Activated T-helper 1 cell treated with anti-CD3 and anti-CD28 coated beads, Interleukin-12 subunit alpha, Interleukin-12 subunit beta, Interleukin-2, Interleukin-4 antibody, amounts not matched to agents 30 ng/mL and 10 ng/mL and 1 ng/mL, durations not matched to agents 14 hours and 24 hours and 36 hours (primary cell): ENCODE data around the gene P2RX2. TPM values are rescaled to one million over a fixed set of nuclear protein-coding genes. Genes with fewer than 3 reads are reported as not detected.

ENCODE experiments used
- DNase-seq: peaks from one replicate; pipeline ENCODE4 v3.0.0; 2021; ENCODE audit warnings: low spot score
- H3K27ac Mint-ChIP-seq: one replicate; pipeline ENCODE4 v1.8.0; 2021; ENCODE audit warnings: mild to moderate bottlenecking, mixed read lengths
- H3K27me3 Mint-ChIP-seq: one replicate; pipeline ENCODE4 v1.8.0; 2022; ENCODE audit warnings: mild to moderate bottlenecking, moderate library complexity, mixed read lengths; ENCODE audit not compliant: insufficient read depth
- H3K36me3 Mint-ChIP-seq: one replicate; pipeline ENCODE4 v1.8.0; 2021; ENCODE audit warnings: low read depth, mixed read lengths
- H3K4me1 Mint-ChIP-seq: one replicate; pipeline ENCODE4 v1.8.0; 2021; ENCODE audit warnings: low read depth, mixed read lengths
- H3K4me3 Mint-ChIP-seq: one replicate; pipeline ENCODE4 v1.8.0; 2021; ENCODE audit warnings: mild to moderate bottlenecking, moderate library complexity, mixed read lengths
- H3K9me3 Mint-ChIP-seq: one replicate; pipeline ENCODE4 v1.8.0; 2021; ENCODE audit warnings: mixed read lengths
- intact Hi-C: fragments of 100-400 bp; cut with micrococcal nuclease; formaldehyde crosslinking; loops from one replicate; pipeline ENCODE4 v1.15.1; 2024
- total RNA-seq: library from RNA; stranded (reverse); gene quantifications from 2 replicates; pipeline ENCODE4 v1.2.3, GENCODE V29; 2022

Gene P2RX2
- total RNA-seq, 1 donor from 2014 or later: not detected

DNA sequence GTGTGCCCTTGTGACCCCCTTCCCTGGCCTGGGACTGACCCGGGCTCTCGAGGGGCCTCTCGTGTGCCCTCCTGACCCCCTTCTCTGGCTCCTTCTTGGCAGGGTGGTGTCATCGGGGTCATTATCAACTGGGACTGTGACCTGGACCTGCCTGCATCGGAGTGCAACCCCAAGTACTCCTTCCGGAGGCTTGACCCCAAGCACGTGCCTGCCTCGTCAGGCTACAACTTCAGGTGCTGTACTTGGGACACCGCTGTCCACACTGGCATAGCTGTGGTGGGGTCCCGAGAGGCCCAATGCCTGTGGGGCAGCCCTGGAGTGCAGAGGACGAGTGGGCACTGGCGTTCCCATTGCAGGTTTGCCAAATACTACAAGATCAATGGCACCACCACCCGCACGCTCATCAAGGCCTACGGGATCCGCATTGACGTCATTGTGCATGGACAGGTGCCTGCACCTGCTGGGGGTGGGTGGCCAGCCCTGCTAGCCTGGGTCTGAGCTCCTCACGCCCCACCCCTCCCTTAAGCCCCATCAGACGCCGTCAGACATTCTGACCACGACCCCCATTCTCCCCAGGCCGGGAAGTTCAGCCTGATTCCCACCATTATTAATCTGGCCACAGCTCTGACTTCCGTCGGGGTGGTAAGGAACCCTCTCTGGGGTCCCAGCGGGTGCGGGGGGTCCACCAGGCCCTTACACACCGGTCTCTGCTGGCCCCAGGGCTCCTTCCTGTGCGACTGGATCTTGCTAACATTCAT lies 2.5 kb downstream of the P2RX2 start:
- Mint-ChIP-seq H3K36me3 (peaks cover 14% of the 10 kb centered on the region), H3K27me3 (peaks cover 17% of the 10 kb centered on the region), H3K4me3 (no peak overlapping the region), H3K4me1 (peaks cover 4% of the 10 kb centered on the region), H3K9me3 (peaks cover 8% of the 10 kb centered on the region), H3K27ac (no peak overlapping the region)
- intact Hi-C loops: no loop called here
- DNase-seq: no peak

DNA sequence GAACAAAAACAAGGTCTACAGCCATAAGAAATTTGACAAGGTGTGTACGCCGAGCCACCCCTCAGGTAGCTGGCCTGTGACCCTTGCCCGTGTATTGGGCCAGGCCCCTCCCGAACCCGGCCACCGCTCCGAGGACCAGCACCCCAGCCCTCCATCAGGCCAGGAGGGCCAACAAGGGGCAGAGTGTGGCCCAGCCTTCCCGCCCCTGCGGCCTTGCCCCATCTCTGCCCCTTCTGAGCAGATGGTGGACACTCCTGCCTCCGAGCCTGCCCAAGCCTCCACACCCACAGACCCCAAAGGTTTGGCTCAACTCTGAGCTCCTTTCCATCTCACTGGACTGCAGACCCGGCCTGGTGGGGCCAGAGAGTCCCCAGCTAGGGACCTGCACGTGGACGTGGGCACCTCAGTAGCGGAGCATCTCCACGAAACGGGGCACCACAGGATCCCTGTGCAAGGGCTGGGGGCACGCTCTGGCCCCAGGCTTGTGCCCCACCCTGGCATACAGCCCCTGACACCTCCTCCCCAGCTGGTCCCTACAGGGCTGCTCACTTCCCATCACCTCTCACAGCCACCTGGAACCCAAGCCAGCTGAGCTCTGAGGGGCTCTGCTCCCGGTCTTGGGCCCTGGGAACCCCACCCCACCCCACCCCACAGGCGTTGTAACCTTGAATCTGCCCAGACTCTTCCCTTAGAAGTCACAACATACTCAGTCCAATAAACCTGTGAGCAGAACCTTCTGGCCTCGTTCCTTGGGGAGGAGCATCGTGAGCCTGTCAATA lies 3.3 kb downstream of the P2RX2 start:
- intact Hi-C loops: no loop called here
- H3K36me3 Mint-ChIP-seq: peaks cover 14% of the 10 kb centered on the region
- DNase-seq: no peak
- no peak overlapping the region for H3K4me3 Mint-ChIP-seq
- no peak overlapping the region for H3K27ac Mint-ChIP-seq
- peaks cover 8% of the 10 kb centered on the region for H3K9me3 Mint-ChIP-seq
- H3K27me3 Mint-ChIP-seq: peaks cover 14% of the 10 kb centered on the region
- H3K4me1 Mint-ChIP-seq: peaks cover 4% of the 10 kb centered on the region

DNA sequence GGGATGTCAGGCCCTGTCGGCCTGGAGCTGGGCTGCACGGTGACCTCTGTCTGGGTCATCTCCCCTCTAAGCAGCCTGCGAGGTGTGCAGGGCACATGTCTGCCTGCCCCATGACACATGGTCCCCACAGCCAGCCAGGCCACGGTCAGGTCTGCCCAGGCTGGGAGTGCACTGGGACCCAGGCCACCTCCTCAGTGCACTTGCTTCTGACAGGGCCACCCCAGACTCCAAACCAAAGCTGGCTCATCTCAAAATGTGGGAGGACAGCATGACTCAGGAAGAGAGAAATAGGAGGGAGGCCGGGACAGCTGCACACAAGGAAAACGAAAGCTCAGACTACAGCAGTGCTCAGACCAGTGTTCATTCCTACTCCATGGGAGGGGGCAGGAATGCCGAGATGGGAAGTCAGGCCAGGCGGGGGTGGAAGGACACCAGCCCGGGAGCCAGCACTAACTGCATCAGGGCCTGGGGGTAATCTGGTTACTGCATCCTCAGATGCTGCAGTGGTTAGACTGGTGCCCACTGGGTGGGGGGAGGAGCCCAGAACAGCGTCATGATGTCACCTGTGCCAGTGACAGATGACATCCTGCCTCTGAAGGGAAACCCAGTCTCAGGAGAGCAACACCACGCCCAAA lies 4.0 kb downstream of the P2RX2 start:
- intact Hi-C loops: no loop called here
- Mint-ChIP-seq H3K27ac (peak overlapping the region; percentile 52), H3K36me3 (peaks cover 14% of the 10 kb centered on the region), H3K9me3 (peaks cover 4% of the 10 kb centered on the region), H3K4me3 (no peak overlapping the region), H3K4me1 (peaks cover 4% of the 10 kb centered on the region), H3K27me3 (peaks cover 8% of the 10 kb centered on the region)
- DNase-seq: no peak

DNA sequence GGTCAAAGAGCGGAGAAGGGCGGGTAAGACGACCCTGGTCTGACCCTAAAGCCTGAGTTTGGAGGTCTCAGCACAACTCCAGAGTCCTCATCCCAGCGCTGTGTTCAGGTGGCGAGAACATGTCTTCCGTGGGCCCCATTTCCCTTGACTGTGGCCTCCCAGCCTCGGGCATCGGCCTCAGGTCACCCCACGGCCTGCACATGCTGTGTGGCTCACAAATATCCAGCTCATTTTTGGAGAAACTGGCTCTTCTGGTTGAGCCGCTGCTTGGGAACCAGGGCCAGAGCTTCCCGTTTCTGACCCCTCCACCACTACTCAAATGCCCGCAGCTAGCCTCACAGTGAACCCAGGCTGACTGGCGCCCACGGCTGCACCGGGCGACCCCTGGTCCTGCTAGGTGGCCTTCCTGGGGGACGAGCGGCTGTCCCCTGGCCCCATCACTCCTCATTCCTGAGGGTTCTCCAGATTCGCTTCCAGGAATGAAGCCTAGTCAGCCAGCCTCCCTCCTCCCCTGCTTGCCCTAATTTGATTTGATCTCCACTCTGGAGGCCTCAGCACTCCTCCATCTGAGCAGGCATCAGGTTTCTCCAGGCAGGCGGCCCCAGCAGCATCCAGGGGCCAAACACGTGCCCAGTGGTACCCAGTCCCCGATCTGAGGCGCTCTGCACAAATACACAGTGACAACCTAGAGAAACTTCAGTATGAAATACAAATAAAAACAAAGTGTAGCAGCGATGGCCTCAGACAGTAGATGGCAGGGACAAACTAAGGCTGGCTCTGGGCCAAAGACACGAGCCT lies 4.7 kb downstream of the P2RX2 start:
- H3K9me3 Mint-ChIP-seq: no peaks in the 10 kb centered on the region
- H3K4me3 Mint-ChIP-seq: no peak overlapping the region
- H3K27me3 Mint-ChIP-seq: peaks cover 2% of the 10 kb centered on the region
- peaks cover 4% of the 10 kb centered on the region for H3K4me1 Mint-ChIP-seq
- no peak overlapping the region for H3K27ac Mint-ChIP-seq
- intact Hi-C loops: no loop called here
- DNase-seq: no peak
- H3K36me3 Mint-ChIP-seq: peaks cover 11% of the 10 kb centered on the region

DNA sequence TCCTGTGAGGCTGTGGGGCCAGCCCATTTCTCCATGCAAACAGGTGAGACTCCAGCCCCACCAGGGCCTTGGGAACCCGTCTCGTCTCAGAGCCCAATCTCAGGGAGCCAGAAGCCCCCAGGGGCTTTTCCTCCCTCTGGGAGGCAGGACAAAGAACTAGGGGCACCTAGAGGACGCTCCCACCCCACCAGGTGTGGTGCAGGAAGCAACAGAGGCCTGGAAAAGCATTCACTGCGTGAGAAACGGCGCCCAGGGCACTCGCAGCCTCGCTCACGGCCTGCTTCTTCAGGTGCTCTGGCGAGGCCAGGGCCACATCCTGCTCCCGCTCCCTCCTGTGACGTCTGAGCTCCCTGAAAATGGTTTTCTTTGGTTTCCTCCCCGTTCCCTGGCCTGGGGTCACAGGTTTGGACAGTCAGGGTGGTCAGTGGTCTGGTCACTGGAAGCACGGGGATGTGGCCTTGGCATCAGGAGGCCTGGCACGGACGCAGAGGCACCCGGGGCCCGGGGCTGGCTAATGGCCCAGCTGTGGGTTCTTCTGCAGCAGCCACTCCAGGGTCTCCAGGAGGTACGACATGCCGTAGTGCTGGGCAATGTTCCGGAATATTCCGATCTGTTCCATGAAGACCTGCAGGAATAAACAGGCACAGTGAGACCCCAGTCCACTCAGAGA lies 5.7 kb downstream of the P2RX2 start:
- intact Hi-C loops: no loop called here
- H3K9me3 Mint-ChIP-seq: no peaks in the 10 kb centered on the region
- H3K4me1 Mint-ChIP-seq: peaks cover 4% of the 10 kb centered on the region
- peaks cover 2% of the 10 kb centered on the region for H3K27me3 Mint-ChIP-seq
- no peak for DNase-seq
- H3K27ac Mint-ChIP-seq: no peak overlapping the region
- peaks cover 16% of the 10 kb centered on the region for H3K36me3 Mint-ChIP-seq
- no peak overlapping the region for H3K4me3 Mint-ChIP-seq

DNA sequence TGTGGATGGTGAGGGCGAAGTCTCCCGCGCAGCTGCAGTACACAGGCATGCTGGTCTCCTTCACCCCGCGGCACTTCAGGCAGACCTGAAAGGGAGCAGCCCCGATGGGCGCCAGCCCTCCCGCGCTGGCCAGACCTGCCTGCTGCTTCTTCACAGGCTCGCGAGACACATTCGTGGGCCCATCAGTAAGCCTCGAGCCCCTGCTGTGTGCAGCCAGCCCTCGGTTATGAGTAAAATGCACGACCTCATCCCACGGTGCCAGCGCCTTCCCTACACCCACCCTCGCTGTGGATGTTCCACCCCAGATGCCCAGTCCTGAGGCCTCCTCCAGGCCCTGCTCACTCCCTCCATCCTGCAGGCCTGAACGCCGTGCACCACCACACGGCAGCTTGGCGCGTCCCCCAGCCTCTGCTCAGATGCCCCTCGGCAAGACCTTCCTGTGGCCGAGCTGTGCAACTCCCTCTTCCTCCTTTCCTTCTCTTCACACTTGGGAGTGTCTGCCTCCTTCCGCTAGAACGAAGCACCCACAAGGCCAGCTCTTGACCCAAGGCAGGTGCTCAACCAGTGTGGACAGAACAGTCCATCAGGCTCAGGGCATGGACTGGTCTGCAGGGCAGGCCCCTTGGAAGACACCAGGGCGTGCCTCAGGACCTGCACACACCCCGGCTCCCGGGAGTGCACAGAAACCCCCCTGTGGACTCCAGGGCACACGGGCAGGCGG lies 6.5 kb downstream of the P2RX2 start:
- no peaks in the 10 kb centered on the region for H3K9me3 Mint-ChIP-seq
- peaks cover 20% of the 10 kb centered on the region for H3K36me3 Mint-ChIP-seq
- H3K27ac Mint-ChIP-seq: no peak overlapping the region
- no peak for DNase-seq
- intact Hi-C loops: no loop called here
- peaks cover 2% of the 10 kb centered on the region for H3K27me3 Mint-ChIP-seq
- peaks cover 4% of the 10 kb centered on the region for H3K4me1 Mint-ChIP-seq
- H3K4me3 Mint-ChIP-seq: no peak overlapping the region

DNA sequence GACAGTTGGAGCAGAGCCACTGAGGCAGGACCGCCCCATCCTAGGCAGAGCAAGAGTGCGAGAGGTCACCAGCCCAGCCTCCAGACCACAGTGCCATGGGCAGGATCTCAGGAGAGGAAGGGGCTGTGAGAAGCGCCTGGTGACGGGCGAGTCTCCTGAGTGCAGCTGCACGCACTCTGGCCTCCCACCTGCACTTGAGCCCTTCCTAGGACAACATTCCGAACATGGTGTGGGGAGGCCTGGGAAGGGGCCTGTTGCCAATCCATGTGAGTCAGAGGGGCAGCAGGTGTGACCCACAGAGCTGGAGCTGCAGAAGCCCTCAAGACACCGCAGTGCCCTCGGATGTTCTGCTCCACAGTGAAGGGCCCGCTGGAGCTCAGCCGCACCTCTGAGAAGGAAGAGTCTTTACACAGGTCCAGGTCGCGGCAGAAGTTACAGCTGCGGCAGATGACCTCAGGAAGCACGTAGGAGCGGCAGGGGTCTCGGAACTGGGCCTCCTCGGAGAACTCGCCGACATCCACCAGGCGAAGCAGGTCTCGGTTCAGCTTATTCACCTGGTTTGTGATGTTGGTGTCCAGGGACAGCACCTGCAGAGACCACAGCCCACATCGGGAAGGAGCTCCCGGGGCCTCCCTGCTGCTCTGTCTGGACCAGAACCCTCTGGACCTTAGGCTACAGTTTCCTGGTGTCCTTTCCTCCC lies 7.3 kb downstream of the P2RX2 start:
- H3K9me3 Mint-ChIP-seq: no peaks in the 10 kb centered on the region
- H3K36me3 Mint-ChIP-seq: peaks cover 26% of the 10 kb centered on the region
- intact Hi-C loops: no loop called here
- peaks cover 4% of the 10 kb centered on the region for H3K4me1 Mint-ChIP-seq
- no peak overlapping the region for H3K27ac Mint-ChIP-seq
- no peak overlapping the region for H3K4me3 Mint-ChIP-seq
- DNase-seq: no peak
- peaks cover 2% of the 10 kb centered on the region for H3K27me3 Mint-ChIP-seq

DNA sequence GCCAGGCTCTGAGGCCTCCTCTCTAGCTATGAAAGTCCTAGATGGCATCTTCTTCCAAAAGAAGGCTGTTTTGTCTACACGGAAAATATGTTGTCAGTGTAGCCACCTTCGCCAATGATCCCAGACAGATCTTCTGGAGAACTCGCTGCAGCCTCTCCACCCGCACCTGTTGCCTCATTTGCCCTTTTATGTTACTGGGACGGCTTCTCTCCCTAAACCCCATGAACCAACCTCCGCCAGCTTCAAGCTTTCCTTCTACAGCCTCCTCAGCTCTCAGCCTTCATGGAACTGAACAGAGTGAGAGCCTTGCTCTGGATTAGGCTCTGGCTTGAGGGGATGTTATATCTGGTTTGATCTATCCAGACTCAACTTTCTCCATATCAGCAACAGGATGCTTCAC lies 10.8 kb downstream of the P2RX2 start:
- no peak for DNase-seq
- no peaks in the 10 kb centered on the region for H3K27me3 Mint-ChIP-seq
- H3K27ac Mint-ChIP-seq: no peak overlapping the region
- no peaks in the 10 kb centered on the region for H3K4me1 Mint-ChIP-seq
- peaks cover 34% of the 10 kb centered on the region for H3K36me3 Mint-ChIP-seq
- intact Hi-C loops: no loop called here
- H3K4me3 Mint-ChIP-seq: no peak overlapping the region
- H3K9me3 Mint-ChIP-seq: no peaks in the 10 kb centered on the region

DNA sequence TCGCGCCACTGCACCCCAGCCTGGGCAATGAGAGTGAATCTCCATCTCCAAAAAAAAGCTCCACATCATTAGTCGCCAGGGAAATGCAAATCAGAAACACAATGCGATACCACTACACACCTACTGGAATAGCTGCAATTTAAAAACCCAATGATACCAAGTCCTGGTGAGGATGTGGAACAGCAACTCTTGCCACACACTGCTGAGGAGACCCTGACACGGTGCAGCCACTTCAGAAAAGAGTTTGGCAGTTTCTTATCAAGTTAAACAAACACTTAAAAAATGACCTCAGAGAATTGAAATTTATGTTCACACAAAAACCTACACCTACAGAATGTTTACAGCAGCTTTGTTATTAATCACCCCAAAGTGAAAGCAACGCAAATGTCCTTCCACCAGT lies 12.1 kb downstream of the P2RX2 start:
- no peak for DNase-seq
- no peak overlapping the region for H3K27ac Mint-ChIP-seq
- H3K27me3 Mint-ChIP-seq: no peaks in the 10 kb centered on the region
- intact Hi-C loops: no loop called here
- H3K36me3 Mint-ChIP-seq: peaks cover 41% of the 10 kb centered on the region
- H3K9me3 Mint-ChIP-seq: no peaks in the 10 kb centered on the region
- H3K4me1 Mint-ChIP-seq: no peaks in the 10 kb centered on the region
- no peak overlapping the region for H3K4me3 Mint-ChIP-seq

DNA sequence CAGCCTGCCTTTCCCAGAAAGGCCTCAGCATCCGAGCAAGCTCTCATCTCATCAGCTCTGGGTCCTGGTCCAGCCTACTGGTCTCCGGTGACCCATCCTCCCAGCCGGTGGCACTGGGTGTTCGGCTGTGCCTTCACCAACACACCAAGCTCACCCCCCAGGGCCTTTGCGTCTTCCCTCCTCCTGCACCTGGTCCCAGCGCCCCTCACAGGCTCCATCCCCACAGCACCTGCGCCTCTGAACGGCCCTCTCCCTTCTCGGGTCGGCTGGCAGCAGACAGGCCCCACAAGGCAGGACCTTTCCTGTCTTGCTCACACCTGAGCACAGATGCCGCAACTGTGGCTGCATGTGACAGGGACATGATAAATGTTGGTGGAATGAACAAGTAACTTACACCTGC lies 13.1 kb downstream of the P2RX2 start:
- H3K4me3 Mint-ChIP-seq: no peak overlapping the region
- no peak overlapping the region for H3K27ac Mint-ChIP-seq
- DNase-seq: no peak
- H3K27me3 Mint-ChIP-seq: no peaks in the 10 kb centered on the region
- no peaks in the 10 kb centered on the region for H3K9me3 Mint-ChIP-seq
- H3K36me3 Mint-ChIP-seq: peaks cover 50% of the 10 kb centered on the region
- no peaks in the 10 kb centered on the region for H3K4me1 Mint-ChIP-seq
- intact Hi-C loops: no loop called here

DNA sequence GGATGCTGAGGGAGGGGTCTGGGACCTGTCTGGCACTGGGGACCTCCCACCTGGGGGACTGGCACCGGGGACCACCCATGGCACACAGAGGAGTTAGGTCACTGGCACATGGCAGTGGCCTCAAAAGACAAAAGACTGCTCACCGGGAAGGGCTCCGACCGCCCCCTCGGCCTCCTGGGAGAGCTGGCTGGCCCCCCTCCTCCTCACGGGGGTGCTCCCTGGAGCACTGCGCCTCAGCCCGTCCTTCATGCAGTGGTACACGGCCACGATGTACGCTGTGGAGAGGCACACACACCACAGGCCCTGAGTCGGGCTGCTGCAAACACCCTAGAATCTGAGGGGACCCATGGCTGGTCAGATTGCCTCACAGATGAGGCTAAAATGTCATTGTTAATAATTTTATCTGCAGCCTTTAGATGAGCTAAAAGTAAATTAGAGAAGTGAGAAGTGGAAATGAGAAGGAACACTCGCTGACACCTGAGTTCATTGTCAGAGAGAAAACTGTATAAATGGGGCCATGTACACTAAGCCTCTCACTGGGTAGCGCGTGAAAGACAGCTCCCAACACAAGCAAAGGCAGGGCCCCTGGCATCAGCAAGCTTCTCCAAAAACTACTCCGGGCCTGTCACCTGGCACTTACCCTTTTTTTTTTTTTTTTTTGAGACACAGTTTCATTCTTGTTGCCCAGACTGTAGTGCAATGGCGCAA lies 14.1 kb downstream of the P2RX2 start:
- peaks cover 8% of the 10 kb centered on the region for H3K4me1 Mint-ChIP-seq
- peaks cover 56% of the 10 kb centered on the region for H3K36me3 Mint-ChIP-seq
- H3K27ac Mint-ChIP-seq: no peak overlapping the region
- H3K27me3 Mint-ChIP-seq: no peaks in the 10 kb centered on the region
- no peaks in the 10 kb centered on the region for H3K9me3 Mint-ChIP-seq
- no peak for DNase-seq
- intact Hi-C loops: no loop called here
- no peak overlapping the region for H3K4me3 Mint-ChIP-seq
